Superior temporal gyrus (tissue), 1 donor: ENCODE data around the gene RPS21.
"Not testable (repeated sequence)": the region's sequence is repeated elsewhere in the genome, so short reads cannot be mapped to it uniquely, and the experiment has no call there.

Source experiments
- DNase-seq: peaks from one replicate; pipeline ENCODE4 v3.0.0-alpha.2; 2016; ENCODE audit errors: extremely low spot score

Gene RPS21

GRCh38 chr20:62365814-62366369 is 21.0 kb upstream of the RPS21 start:
- no peak for DNase-seq

- no peak for DNase-seq
These were observed 20.4 kb upstream of the RPS21 start for GRCh38 chr20:62366370-62367135.

- no peak for DNase-seq
These were observed 19.7 kb upstream of the RPS21 start, which contains the start of gene LAMA5 for GRCh38 chr20:62367136-62367632. TSS of gene LAMA5 (minus strand) at chr20:62367312. CDS start at chr20:62367245, 67 bp downstream.

- no peak for DNase-seq
These were observed 19.1 kb upstream of the RPS21 start for GRCh38 chr20:62367633-62368391.

GRCh38 chr20:62368392-62368975 is 18.4 kb upstream of the RPS21 start:
- no peak for DNase-seq

GRCh38 chr20:62368976-62369814 is 17.7 kb upstream of the RPS21 start:
- DNase-seq: no peak

- no peak for DNase-seq
These were observed 17.1 kb upstream of the RPS21 start for GRCh38 chr20:62369815-62370114.

GRCh38 chr20:62370115-62370806 is 16.6 kb upstream of the RPS21 start:
- no peak for DNase-seq

GRCh38 chr20:62370807-62371587 is 15.9 kb upstream of the RPS21 start:
- no peak for DNase-seq

GRCh38 chr20:62371588-62372041 is 15.3 kb upstream of the RPS21 start:
- DNase-seq: no peak

GRCh38 chr20:62372042-62372993 is 14.6 kb upstream of the RPS21 start:
- no peak for DNase-seq

- not testable (repeated sequence) for DNase-seq
These were observed 13.2 kb upstream of the RPS21 start for GRCh38 chr20:62373631-62374179.

GRCh38 chr20:62374331-62375152 is 12.4 kb upstream of the RPS21 start:
- no peak for DNase-seq

GRCh38 chr20:62376112-62377063 is 10.5 kb upstream of the RPS21 start:
- DNase-seq: no peak

- DNase-seq: no peak
These were observed 9.8 kb upstream of the RPS21 start for GRCh38 chr20:62377064-62377461.

- no peak for DNase-seq
These were observed 9.2 kb upstream of the RPS21 start for GRCh38 chr20:62377615-62378178.
